Activated naive CD4-positive, alpha-beta T cell (primary cell): ENCODE data around the gene TMEM183A.
"Not testable (repeated sequence)": the region's sequence is repeated elsewhere in the genome, so short reads cannot be mapped to it uniquely, and the experiment has no call there.

Source experiments
- DNase-seq, 4 experiments: peaks; one replicate each; lab custom pipeline; 2025; lab: John Stamatoyannopoulos, UW

TMEM183A gene

GRCh38 chr1:203006948-203007871, at the start of gene TMEM183A:
Gene TMEM183A, plus strand, starts transcription at chr1:203007374. Its CDS starts 92 bp downstream, at chr1:203007466.
- DNase-seq: peak; percentile 74 to 87 (median 83)

DNA sequence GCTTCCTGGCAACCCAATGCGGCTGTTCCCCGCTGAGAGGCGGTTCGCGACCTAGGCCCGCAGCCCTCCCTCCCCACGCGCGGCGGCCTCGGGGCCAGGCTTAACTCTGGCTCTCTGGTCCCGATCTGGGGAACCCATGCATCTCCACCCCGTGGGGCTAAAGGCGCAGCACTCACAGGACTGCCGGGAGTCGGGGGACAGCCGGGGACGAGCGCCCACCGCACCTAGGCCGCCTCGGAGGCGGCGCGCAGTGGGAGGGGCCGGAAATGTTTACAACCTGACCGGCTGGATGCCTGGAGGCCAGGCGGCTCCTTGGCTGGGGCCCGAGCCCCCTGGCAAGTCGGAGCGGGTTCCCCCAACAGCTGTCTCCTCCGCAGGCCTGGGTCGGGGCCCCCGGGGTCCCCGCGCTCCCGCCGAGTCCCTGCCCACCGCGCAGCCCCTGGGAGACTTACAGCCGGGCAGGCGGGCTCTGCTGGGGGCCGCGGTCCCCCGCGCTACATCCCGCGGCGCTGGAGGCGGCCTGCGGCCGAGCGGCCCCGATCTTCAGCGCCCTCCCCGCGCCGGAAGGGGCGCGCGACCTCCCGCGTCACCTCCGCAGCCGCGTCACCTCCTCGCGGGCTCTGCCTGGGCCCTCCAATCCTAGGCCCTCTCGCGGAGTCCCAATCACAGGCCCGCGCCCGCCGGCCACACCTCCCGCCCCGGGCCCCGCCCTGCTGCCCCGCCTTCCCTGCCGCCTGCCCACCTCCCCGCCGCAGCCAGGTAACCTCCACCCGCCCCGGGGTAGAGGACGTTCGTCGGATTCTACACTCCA, 49.2 kb upstream of the TMEM183A start, which contains the start of gene ADIPOR1:
TSS of gene ADIPOR1 (minus strand) at position 580 of the 811 bp plus-strand sequence. CDS start 7,242 bp downstream, outside the sequence.
- DNase-seq: peak; percentile 76 to 95 (median 86)

DNA sequence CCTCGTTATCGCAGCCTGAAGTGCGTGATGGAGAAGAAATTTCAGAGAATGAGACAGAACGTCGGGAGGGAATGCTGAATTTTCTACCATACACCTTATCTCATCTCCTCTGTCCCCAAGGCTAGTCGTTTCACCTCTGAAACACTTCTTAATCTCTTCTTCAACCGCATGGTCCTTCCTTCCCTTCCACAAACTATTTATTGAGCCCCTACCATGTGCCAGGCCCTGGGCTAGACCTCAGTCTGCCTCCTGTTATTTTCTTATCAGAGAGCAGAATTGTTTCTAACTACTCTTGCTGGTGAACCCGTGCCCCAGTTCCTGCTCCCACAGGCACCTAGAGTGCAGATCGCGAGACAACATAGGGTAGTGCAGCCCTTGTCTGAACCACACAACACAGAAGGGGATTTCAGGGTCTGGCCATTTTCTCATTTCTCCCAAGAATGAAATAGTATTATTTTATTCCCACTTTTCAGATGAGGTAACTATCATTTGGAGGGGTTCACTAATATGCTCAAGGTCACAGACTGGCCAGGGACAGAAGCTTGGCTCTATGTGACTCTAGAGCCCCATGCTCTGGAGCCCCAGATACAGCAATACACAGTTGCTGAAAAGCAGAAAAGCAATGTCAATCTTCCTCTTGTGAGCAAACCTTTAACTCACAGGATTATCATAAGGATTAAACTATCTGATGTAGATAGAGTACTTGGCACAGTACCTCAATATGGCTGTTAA, 48.5 kb upstream of the TMEM183A start:
- DNase-seq: peak in 1 of 4 experiments; percentile 17

DNA sequence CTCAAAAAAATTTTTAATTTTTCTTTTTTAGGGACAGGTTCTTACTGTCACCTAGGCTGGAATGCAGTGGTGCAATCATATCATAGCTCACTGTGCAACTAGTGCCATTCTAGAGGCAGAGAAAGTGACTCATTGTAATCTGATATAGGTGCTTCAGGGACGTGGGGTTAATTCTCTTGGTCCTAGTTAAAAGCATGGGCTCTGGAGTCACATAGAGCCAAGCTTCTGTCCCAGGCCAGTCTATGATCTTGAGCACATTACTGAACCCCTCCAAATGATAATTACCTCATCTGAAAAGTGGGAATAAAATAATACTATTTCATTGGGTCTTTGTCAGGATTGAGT, 47.9 kb upstream of the TMEM183A start:
- no peak for DNase-seq

DNA sequence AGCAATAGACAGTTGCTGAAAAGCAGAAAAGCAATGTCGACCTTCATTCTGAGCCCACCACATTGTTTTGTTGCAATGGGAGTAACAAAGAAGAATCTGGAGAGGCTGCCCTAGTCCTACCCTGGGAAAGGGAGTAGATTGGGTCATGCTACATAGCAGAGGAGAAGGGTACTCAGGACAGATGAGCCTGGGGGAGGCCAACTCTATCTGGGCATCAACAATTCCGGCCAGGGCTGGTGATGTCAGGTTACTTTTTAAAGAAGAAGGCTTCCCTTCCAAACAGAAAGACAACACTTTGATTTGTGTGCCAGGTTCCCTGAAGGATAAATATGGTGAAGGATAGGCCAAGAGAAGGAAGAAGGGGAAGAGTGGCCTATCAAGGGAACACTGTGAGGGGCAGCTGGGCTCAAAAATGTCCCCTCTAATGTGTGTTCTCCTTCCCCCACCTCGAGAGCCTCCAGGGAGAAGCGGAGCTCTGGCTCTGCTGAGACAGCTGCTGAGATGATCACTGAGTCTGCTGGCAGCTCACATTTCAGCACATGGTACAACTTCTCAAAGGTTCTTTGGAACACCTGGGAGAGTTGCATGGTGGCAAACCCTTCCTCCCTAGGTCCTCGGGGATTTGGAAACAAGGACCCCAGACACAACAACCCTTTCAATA, 45.8 kb upstream of the TMEM183A start:
- DNase-seq: no peak

- no peak for DNase-seq
These were observed 42.3 kb upstream of the TMEM183A start for GRCh38 chr1:202964791-202965410.

DNA sequence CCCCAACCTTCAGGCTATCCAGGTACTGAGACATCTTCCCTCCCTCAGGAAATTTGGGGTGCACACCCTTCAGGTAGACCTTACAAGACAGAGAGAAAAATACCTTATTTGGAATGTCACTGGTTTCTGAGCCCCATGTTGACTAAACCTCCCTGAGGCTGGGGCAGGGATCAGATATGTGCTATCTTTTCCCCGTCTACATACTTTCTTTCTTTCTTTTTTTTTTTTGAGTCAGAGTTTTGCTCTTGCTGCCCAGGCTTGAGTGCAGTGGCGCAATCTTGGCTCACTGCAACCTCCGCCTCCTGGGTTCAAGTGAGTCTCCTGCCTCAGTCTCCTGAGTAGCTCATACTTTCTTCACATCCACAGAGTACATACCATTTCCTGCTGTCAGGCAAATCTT, 41.8 kb upstream of the TMEM183A start:
- no peak for DNase-seq

GRCh38 chr1:202966006-202966898, 40.9 kb upstream of the TMEM183A start:
- DNase-seq: no peak

- no peak for DNase-seq
These were observed 39.4 kb upstream of the TMEM183A start for GRCh38 chr1:202967684-202968281.

DNA sequence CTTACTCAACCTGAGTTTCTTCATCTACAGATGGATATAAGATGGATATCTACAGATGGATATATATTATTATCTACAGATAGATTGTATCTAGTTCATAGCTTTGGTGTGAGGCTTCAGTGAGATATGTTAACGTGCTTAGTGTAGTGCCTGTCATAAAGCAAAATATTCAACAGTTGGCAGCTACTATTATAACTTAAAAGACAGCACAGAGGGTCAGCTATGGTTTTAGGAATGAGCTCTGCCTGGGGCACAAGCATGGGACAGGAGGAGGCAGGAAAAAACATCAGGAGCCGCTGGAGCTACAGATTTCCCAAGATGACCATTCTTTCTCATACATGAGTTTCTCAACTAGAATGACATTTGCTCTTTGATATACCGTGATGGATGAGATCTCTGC, 38.8 kb upstream of the TMEM183A start:
- DNase-seq: no peak

- no peak for DNase-seq
These were observed 38.3 kb upstream of the TMEM183A start for GRCh38 chr1:202968895-202969295.

- no peak for DNase-seq
These were observed 35.1 kb upstream of the TMEM183A start for GRCh38 chr1:202972046-202972445.

DNA sequence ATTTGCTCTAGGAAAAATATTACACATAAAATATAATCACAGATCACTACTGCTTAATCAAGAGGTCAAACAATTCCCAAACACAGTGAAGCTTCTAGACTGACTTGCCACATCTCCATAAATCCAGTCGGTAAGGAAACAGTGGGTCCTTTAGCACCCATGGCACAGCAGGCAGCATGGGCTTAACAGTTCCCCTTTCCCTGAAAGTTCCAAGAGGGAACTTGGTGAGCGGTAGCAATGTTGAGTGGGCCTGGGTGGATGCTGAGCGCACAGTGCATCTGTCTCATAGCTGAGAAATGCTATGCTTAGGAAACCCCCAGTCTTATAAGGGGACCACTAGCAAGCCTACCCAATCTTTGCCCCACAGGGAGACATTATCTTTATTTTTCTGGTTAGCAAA, 32.3 kb upstream of the TMEM183A start:
- DNase-seq: no peak

DNA sequence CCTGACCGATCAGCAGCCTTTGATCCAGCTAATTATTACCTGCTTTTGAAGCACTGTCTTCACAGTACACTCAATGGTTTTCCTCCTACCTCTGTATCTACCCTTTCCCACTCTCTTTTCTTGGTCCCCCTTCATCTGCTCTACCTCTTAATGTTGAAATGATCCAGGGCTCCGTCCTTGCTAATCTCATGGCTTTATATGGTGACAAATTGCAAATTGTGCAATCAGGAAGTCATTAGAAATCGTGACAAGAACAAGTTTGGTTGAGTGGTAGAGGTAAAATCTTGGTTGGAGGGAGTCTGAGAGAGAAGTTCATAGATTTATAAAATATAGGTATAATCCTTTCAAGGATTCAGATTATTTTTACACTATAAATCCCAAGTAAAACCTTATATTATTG, 30.5 kb upstream of the TMEM183A start:
- no peak for DNase-seq

DNA sequence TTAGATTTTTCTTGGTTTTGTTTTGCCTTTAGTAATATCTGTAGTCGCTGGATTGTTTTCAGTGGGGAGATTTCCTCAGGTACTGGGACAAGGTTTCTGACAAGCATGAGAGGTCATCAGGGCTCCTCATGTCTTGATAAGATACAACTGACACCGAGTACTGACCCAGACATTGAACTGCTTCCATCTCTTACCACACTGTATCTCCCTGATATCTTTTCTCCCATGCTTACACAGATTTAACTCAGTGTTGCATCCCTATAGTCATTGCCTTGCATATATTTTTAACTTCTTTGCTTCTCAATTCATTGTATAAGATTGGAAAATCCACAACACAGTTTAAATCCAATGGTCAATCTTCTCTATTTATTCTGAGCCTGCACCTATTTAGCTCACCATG, 27.7 kb upstream of the TMEM183A start:
- no peak for DNase-seq

DNA sequence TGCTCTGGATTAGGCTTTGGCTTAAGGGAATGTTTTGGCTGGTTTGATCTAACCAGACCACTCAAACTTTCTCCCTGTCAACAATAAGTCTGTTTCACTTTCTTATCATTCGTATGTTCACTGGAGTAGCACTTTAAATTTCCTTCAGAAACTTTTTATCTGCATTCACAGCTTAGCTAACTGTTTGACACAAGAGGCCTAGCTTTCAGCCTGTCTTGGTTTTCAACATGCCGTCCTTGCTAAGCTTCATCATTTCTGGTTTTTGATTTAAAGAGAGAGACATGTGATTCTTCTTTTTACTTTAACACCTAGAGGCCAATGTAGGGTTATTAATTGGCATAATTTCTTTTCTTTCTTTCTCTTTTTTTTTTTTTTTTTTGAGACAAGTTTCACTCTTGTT, 25.2 kb upstream of the TMEM183A start:
- DNase-seq: no peak

- DNase-seq: no peak
These were observed 24.3 kb upstream of the TMEM183A start for GRCh38 chr1:202982715-202983430.

DNA sequence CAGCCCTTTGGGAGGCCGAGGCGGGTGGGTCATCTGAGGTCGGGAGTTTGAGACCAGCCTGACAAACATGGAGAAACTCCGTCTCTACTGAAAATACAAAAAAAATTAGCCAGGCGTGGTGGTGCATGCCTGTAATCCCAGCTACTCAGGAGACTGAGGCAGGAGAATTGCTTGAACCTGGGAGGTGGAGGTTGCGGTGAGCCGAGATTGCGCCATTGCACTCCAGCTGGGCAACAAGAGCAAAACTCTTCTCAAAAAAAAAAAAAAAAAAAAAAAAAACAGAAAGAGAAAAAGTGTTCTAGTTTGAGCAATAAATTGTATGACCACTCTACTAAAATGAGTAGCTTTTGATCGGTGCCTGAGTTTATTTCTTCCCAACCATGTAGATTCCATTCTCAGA, 21.1 kb upstream of the TMEM183A start:
- not testable (repeated sequence) for DNase-seq

- DNase-seq: no peak
These were observed 19.9 kb upstream of the TMEM183A start for GRCh38 chr1:202987255-202987654.
